IPS-15b (cell line): ENCODE data around the gene RMDN2.
A peak's percentile ranks its signal among the peaks of the same experiment; 100 is the strongest.

Experiments
- H3K27me3 ChIP-seq: one replicate; pipeline ENCODE4 v1.6.1; 2013; ENCODE audit warnings: low read length; ENCODE audit not compliant: control insufficient read depth, insufficient read depth
- H3K36me3 ChIP-seq: one replicate; pipeline ENCODE4 v1.6.1; 2013; ENCODE audit warnings: low read length; ENCODE audit not compliant: control insufficient read depth, insufficient read depth
- H3K4me1 ChIP-seq: one replicate; pipeline ENCODE4 v1.6.1; 2013; ENCODE audit warnings: mild to moderate bottlenecking, low read length; ENCODE audit not compliant: control insufficient read depth, insufficient read depth
- H3K4me3 ChIP-seq: one replicate; pipeline ENCODE4 v1.5.1; 2013; ENCODE audit warnings: low read depth, low read length
- H3K9ac ChIP-seq: one replicate; pipeline ENCODE4 v1.6.1; 2013; ENCODE audit warnings: low read depth, mild to moderate bottlenecking, low read length
- H3K9me3 ChIP-seq: one replicate; pipeline ENCODE4 v1.6.1; 2013; ENCODE audit warnings: mild to moderate bottlenecking, low read length; ENCODE audit not compliant: control insufficient read depth, insufficient read depth

Gene RMDN2

GRCh38 chr2:37925063-37925897, at the start of gene RMDN2:
TSS of gene RMDN2 (plus strand) at chr2:37925287. CDS start at chr2:37929278, 3,991 bp downstream.
- no peaks in the 10 kb centered on the region for H3K36me3 ChIP-seq
- H3K4me3 ChIP-seq: peak within 1 kb of the TSS; percentile 79
- H3K27me3 ChIP-seq: peaks cover 12% of the 10 kb centered on the region
- peak within 1 kb of the TSS; percentile 89 for H3K9ac ChIP-seq
- H3K4me1 ChIP-seq: no peaks in the 10 kb centered on the region
- no peaks in the 10 kb centered on the region for H3K9me3 ChIP-seq

GRCh38 chr2:37875403-37875906, 49.6 kb upstream of the RMDN2 start:
- H3K36me3 ChIP-seq: no peaks in the 10 kb centered on the region
- H3K9ac ChIP-seq: no peak overlapping the region
- H3K4me3 ChIP-seq: peak overlapping the region; percentile 10
- H3K27me3 ChIP-seq: peaks cover 5% of the 10 kb centered on the region
- H3K4me1 ChIP-seq: no peaks in the 10 kb centered on the region
- H3K9me3 ChIP-seq: no peaks in the 10 kb centered on the region

- Histone ChIP-seq H3K4me3 (no peak overlapping the region), H3K9me3 (no peaks in the 10 kb centered on the region), H3K36me3 (no peaks in the 10 kb centered on the region), H3K27me3 (peaks cover 5% of the 10 kb centered on the region), H3K9ac (no peak overlapping the region), H3K4me1 (peaks cover 4% of the 10 kb centered on the region)
Measured at GRCh38 chr2:37876227-37876626, 48.9 kb upstream of the RMDN2 start.

GRCh38 chr2:37877457-37878315, 47.4 kb upstream of the RMDN2 start:
- Histone ChIP-seq H3K4me3 (no peak overlapping the region), H3K4me1 (peaks cover 6% of the 10 kb centered on the region), H3K36me3 (no peaks in the 10 kb centered on the region), H3K9ac (no peak overlapping the region), H3K27me3 (peaks cover 5% of the 10 kb centered on the region), H3K9me3 (no peaks in the 10 kb centered on the region)

- Histone ChIP-seq H3K36me3 (no peaks in the 10 kb centered on the region), H3K4me3 (no peak overlapping the region), H3K27me3 (peaks cover 5% of the 10 kb centered on the region), H3K9me3 (no peaks in the 10 kb centered on the region), H3K4me1 (peaks cover 6% of the 10 kb centered on the region), H3K9ac (no peak overlapping the region)
Measured at GRCh38 chr2:37878536-37878935, 46.6 kb upstream of the RMDN2 start.

- H3K9me3 ChIP-seq: no peaks in the 10 kb centered on the region
- no peak overlapping the region for H3K4me3 ChIP-seq
- no peaks in the 10 kb centered on the region for H3K36me3 ChIP-seq
- H3K27me3 ChIP-seq: no peaks in the 10 kb centered on the region
- peaks cover 11% of the 10 kb centered on the region for H3K4me1 ChIP-seq
- no peak overlapping the region for H3K9ac ChIP-seq
Measured at GRCh38 chr2:37880551-37880950, 44.5 kb upstream of the RMDN2 start.

GRCh38 chr2:37881397-37881796, 43.7 kb upstream of the RMDN2 start:
- H3K4me3 ChIP-seq: no peak overlapping the region
- no peaks in the 10 kb centered on the region for H3K36me3 ChIP-seq
- no peak overlapping the region for H3K9ac ChIP-seq
- H3K4me1 ChIP-seq: peaks cover 17% of the 10 kb centered on the region
- no peaks in the 10 kb centered on the region for H3K27me3 ChIP-seq
- no peaks in the 10 kb centered on the region for H3K9me3 ChIP-seq

GRCh38 chr2:37882036-37882435, 43.1 kb upstream of the RMDN2 start:
- peaks cover 17% of the 10 kb centered on the region for H3K4me1 ChIP-seq
- no peak overlapping the region for H3K9ac ChIP-seq
- H3K36me3 ChIP-seq: no peaks in the 10 kb centered on the region
- no peaks in the 10 kb centered on the region for H3K27me3 ChIP-seq
- no peaks in the 10 kb centered on the region for H3K9me3 ChIP-seq
- H3K4me3 ChIP-seq: no peak overlapping the region

GRCh38 chr2:37883518-37883917, 41.6 kb upstream of the RMDN2 start:
- Histone ChIP-seq H3K4me1 (peaks cover 17% of the 10 kb centered on the region), H3K9me3 (no peaks in the 10 kb centered on the region), H3K27me3 (no peaks in the 10 kb centered on the region), H3K36me3 (no peaks in the 10 kb centered on the region), H3K9ac (no peak overlapping the region), H3K4me3 (no peak overlapping the region)

- Histone ChIP-seq H3K36me3 (no peaks in the 10 kb centered on the region), H3K27me3 (no peaks in the 10 kb centered on the region), H3K9ac (no peak overlapping the region), H3K9me3 (no peaks in the 10 kb centered on the region), H3K4me1 (peaks cover 17% of the 10 kb centered on the region), H3K4me3 (no peak overlapping the region)
Measured at GRCh38 chr2:37885329-37885993, 39.6 kb upstream of the RMDN2 start.

GRCh38 chr2:37886745-37887144, 38.3 kb upstream of the RMDN2 start:
- H3K27me3 ChIP-seq: no peaks in the 10 kb centered on the region

More at GRCh38 chr2:37886745-37887144, 38.3 kb upstream of the RMDN2 start:
- Histone ChIP-seq H3K36me3 (no peaks in the 10 kb centered on the region), H3K4me1 (peaks cover 11% of the 10 kb centered on the region), H3K9ac (no peak overlapping the region), H3K4me3 (no peak overlapping the region), H3K9me3 (no peaks in the 10 kb centered on the region)
